Measurements from ENCODE around the gene TUBGCP2.

- TF ChIP-seq CTCF (IDR thresholded peaks at IDR 0.05 in 4 of 5, conservative IDR thresholded peaks at IDR 0.05 in 1 of 5) (no peak), POLR2A (IDR thresholded peaks at IDR 0.05) (no peak)
Observed at GRCh38 chr10:133297504-133297903, 11.2 kb downstream of the TUBGCP2 start.

All from gastrocnemius medialis (tissue), 4 donors.